HepG2 (cell line): ENCODE results near the gene TLR2. TPM values are rescaled to one million over a fixed set of nuclear protein-coding genes. Genes with fewer than 3 reads are reported as not detected.

Experiments
- ATAC-seq: fragments of 200-7000 bp; cut with Tn5 transposase; 3 replicates; pipeline ENCODE4 v1.9.1; 2020; ENCODE audit warnings: mild to moderate bottlenecking, moderate library complexity
- BruUV-seq: library from RNA; stranded (reverse); fragments of 400-500 nt; replicated peaks from 2 replicates; lab custom pipeline; 2021; lab: Mats Ljungman, UMichigan
- CTCF ChIA-PET: fragments of 300-600 bp; formaldehyde crosslinking; extraction: SDS; loops from one replicate; lab custom pipeline; 2021; ENCODE audit warnings: low total read pairs, inconsistent platforms, low intra/inter-chr PET ratio; lab: Yijun Ruan, JAX
- POLR2A ChIA-PET: fragments of 350-600 bp; sonication (Branson Sonifier 250); formaldehyde crosslinking; loops from one replicate; lab custom pipeline; 2020; ENCODE audit warnings: antibody characterized with exemption, inconsistent platforms; lab: Yijun Ruan, JAX
- DNase-seq: peaks from one replicate; pipeline ENCODE4 v3.0.0-alpha.2; 2015; ENCODE audit warnings: low spot score
- FAIRE-seq: peaks from 3 replicates; lab custom pipeline; 2011; peaks lifted over from hg19 to GRCh38; lab: Jason Lieb, UNC
- H2AFZ ChIP-seq: one replicate; pipeline ENCODE4 v1.6.1; 2011; ENCODE audit warnings: low read length, inconsistent platforms
- H3K27ac ChIP-seq: fragments of 300-600 bp; 3 replicates; pipeline ENCODE4 v1.8.0; 2011; ENCODE audit warnings: mixed run types, mild to moderate bottlenecking, mixed read lengths, low read length, inconsistent platforms; ENCODE audit not compliant: insufficient read depth; ENCODE audit errors: extremely low read length
- H3K27me3 ChIP-seq, 2 experiments: fragments of 200-600 bp in 1 of 2; 2 replicates in 1 of 2; 3 replicates in 1 of 2; pipeline versions ENCODE4 v1.6.0 to v1.8.0; 2011; ENCODE audit warnings: low read length in 2 of 2, mild to moderate bottlenecking in 2 of 2, moderate library complexity in 2 of 2, inconsistent platforms in 1 of 2; ENCODE audit not compliant: insufficient read depth in 2 of 2, control insufficient read depth in 1 of 2
- H3K36me3 ChIP-seq, 2 experiments: fragments of 200-600 bp in 1 of 2; replicated peaks in 1 of 2; 2 replicates in 1 of 2; 3 replicates in 1 of 2; pipeline versions ENCODE4 v1.5.1 to v1.8.0; 2011; ENCODE audit warnings: low read length in 2 of 2, inconsistent platforms in 1 of 2; ENCODE audit not compliant: insufficient read depth in 2 of 2, control insufficient read depth in 1 of 2
- H3K4me1 ChIP-seq: 2 replicates; pipeline ENCODE4 v1.5.1; 2012; ENCODE audit warnings: low read length, inconsistent platforms; ENCODE audit not compliant: insufficient read depth
- H3K4me2 ChIP-seq: 2 replicates; pipeline ENCODE4 v1.6.0; 2011; ENCODE audit warnings: low read depth, low read length, inconsistent platforms
- H3K4me3 ChIP-seq, 3 experiments: fragments of 200-600 bp in 1 of 3; sonication (generic), shearing (Covaris generic) in 1 of 3; replicated peaks in 1 of 3; 2 replicates each; pipeline ENCODE4 v1.5.1; 2011 to 2016; ENCODE audit warnings: low read length in 3 of 3, inconsistent platforms in 2 of 3, low read depth in 2 of 3, mild to moderate bottlenecking in 2 of 3, control low read depth in 1 of 3, mixed read lengths in 1 of 3; ENCODE audit not compliant: insufficient read depth in 1 of 3
- H3K79me2 ChIP-seq: one replicate; pipeline ENCODE4 v1.6.1; 2011; ENCODE audit warnings: low read length, inconsistent platforms; ENCODE audit not compliant: insufficient read depth
- H3K9ac ChIP-seq: 2 replicates; pipeline ENCODE4 v1.6.0; 2011; ENCODE audit warnings: mild to moderate bottlenecking, low read depth, low read length, inconsistent platforms; ENCODE audit not compliant: insufficient read depth
- H3K9me3 ChIP-seq: 2 replicates; pipeline ENCODE4 v1.5.1; 2012; ENCODE audit warnings: mild to moderate bottlenecking, low read length
- H4K20me1 ChIP-seq: 2 replicates; pipeline ENCODE4 v1.6.0; 2011; ENCODE audit warnings: inconsistent platforms, mild to moderate bottlenecking, low read length, moderate library complexity; ENCODE audit not compliant: insufficient read depth
- CREB1 ChIP-seq, 2 experiments: fragments of 450-650 bp in 1 of 2; IDR thresholded peaks; 2 replicates each; pipeline ENCODE4 v1.6.1; 2016 to 2017; ENCODE audit warnings: control low read depth in 1 of 2, mild to moderate bottlenecking in 1 of 2, missing compliant biosample characterization in 1 of 2, missing genetic modification characterization in 1 of 2
- KDM5B ChIP-seq: sonication (generic); formaldehyde crosslinking; IDR thresholded peaks from 2 replicates; pipeline ENCODE4 v1.4.0; 2020; ENCODE audit warnings: missing genetic modification reagents, mild to moderate bottlenecking, borderline replicate concordance
- KLF15 ChIP-seq: sonication (generic); formaldehyde crosslinking; IDR thresholded peaks from 2 replicates; pipeline ENCODE4 v1.8.1; 2023; ENCODE audit warnings: borderline replicate concordance, mild to moderate bottlenecking, inconsistent platforms, missing genetic modification reagents, mixed read lengths
- NR2F2 ChIP-seq: IDR thresholded peaks from 2 replicates; pipeline ENCODE4 v1.6.1; 2012; ENCODE audit warnings: low read depth, inconsistent platforms, borderline replicate concordance
- PHF8 ChIP-seq: sonication (generic); formaldehyde crosslinking; IDR thresholded peaks from 2 replicates; pipeline ENCODE4 v1.5.0; 2020; ENCODE audit warnings: missing genetic modification reagents
- ZMYM3 ChIP-seq: sonication (generic); formaldehyde crosslinking; IDR thresholded peaks from 2 replicates; pipeline ENCODE4 v1.5.1; 2020; ENCODE audit warnings: mild to moderate bottlenecking, missing genetic modification reagents
- ZNF205 ChIP-seq: IDR thresholded peaks from 2 replicates; pipeline ENCODE4 v1.6.1; 2018; ENCODE audit warnings: missing biosample characterization, missing genetic modification reagents
- ZNF225 ChIP-seq: sonication (generic); formaldehyde crosslinking; IDR thresholded peaks from 2 replicates; pipeline ENCODE4 v1.4.0; 2020; ENCODE audit warnings: mild to moderate bottlenecking, missing genetic modification reagents
- ZNF572 ChIP-seq: sonication (generic); formaldehyde crosslinking; IDR thresholded peaks from 2 replicates; pipeline ENCODE4 v1.5.1; 2020; ENCODE audit warnings: mild to moderate bottlenecking, missing genetic modification reagents
- WGBS: methylation state at CpG from one replicate; pipeline ENCODE4 v1.1.6; 2017; ENCODE audit warnings: low lambda C conversion rate; 5-methylcytosine and 5-hydroxymethylcytosine counted together
- in situ Hi-C: cut with HindIII; loops from 2 replicates; pipeline ENCODE4 v1.10.0; 2017; ENCODE audit warnings: low pct_unique_long_range_greater_than_20kb; ENCODE audit not compliant: extremely low pct_ligation_motif_present
- intact Hi-C: fragments of 100-400 bp; cut with micrococcal nuclease; formaldehyde crosslinking; loops from one replicate; pipeline ENCODE4 v1.10.0; 2022; ENCODE audit not compliant: unreplicated experiment
- polyA plus RNA-seq, 8 experiments: library from polyadenylated mRNA; depleted of rRNA in 3 of 8; stranded (reverse) in 7 of 8; unstranded in 1 of 8; fragments of >200 nt; fragmentation: Illumina TruSeq in 4 of 8; extraction: Trizol in 4 of 8; gene quantifications; 2 replicates each; pipeline versions ENCODE4 v1.2.1 to v1.2.3, GENCODE V29; 2011 to 2016; ENCODE audit warnings: low read depth in 4 of 8, missing spikeins in 1 of 8, mixed read lengths in 1 of 8; ENCODE audit not compliant: insufficient read depth in 1 of 8
- total RNA-seq, 5 experiments: library from RNA; depleted of rRNA; stranded (reverse); fragments of >200 nt; fragmentation: Illumina TruSeq; extraction: Trizol; gene quantifications; 2 replicates each; pipeline ENCODE4 v1.2.3, GENCODE V29; 2016; ENCODE audit warnings: low read depth in 1 of 5
- TF ChIP-seq, protein P1 (sequence below): sonication (generic); formaldehyde crosslinking; conservative IDR thresholded peaks from 2 replicates; pipeline ENCODE4 v1.8.1; 2023; ENCODE audit warnings: missing genetic modification reagents
- TF ChIP-seq, protein P2 (sequence below): IDR thresholded peaks from 2 replicates; pipeline ENCODE4 v1.6.1; 2016; ENCODE audit warnings: low read depth
- TF ChIP-seq, protein P3 (sequence below): sonication (generic); formaldehyde crosslinking; IDR thresholded peaks from 2 replicates; pipeline ENCODE4 v1.4.0; 2020; ENCODE audit warnings: missing genetic modification reagents, borderline replicate concordance

TLR2 gene
- total and polyA plus RNA-seq, 2 of the 13 experiments (the other 11 are each of a cell fraction or from before 2014, with no cell fraction given), result 0.63 to 0.73 TPM

DNA sequence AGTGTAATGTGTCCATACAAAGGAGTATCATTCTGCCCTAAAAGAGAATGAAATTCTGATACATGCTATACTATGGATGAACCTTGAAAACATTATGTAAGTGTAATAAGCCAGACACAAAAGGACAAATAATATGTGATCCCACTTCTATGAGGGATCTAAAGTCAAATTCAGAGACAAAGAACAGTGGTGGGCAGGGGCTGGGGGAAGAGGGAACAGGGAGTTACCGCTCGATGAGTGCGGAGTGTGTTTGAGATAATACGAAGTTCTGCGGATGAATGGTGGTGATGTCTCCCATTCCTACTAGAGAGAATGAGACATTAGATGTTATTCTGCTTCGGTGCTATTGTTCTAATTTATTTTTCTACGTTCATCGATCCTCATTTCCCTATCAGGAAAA, 46.1 kb upstream of the TLR2 start:
- CTCF ChIA-PET, result no interaction called here
- in situ Hi-C loops, result no loop called here

GRCh38 chr4:153638999-153639398, 45.1 kb upstream of the TLR2 start:
- no peak overlapping the region for H3K4me3 ChIP-seq
- TF ChIP-seq KLF15 (no peak), CREB1 (IDR thresholded peaks at IDR 0.05) (no peak), CREB1 (CRISPR knock-in tag; IDR thresholded peaks at IDR 0.05) (no peak), ZMYM3 (peak; percentile 77; the same call in 1 of the 2 replicates), PHF8 (CRISPR knock-in tag) (no peak)
- TF ChIP-seq, protein P1, sequence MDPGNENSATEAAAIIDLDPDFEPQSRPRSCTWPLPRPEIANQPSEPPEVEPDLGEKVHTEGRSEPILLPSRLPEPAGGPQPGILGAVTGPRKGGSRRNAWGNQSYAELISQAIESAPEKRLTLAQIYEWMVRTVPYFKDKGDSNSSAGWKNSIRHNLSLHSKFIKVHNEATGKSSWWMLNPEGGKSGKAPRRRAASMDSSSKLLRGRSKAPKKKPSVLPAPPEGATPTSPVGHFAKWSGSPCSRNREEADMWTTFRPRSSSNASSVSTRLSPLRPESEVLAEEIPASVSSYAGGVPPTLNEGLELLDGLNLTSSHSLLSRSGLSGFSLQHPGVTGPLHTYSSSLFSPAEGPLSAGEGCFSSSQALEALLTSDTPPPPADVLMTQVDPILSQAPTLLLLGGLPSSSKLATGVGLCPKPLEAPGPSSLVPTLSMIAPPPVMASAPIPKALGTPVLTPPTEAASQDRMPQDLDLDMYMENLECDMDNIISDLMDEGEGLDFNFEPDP (CRISPR knock-in tag), result no peak
- TF ChIP-seq, protein P2, sequence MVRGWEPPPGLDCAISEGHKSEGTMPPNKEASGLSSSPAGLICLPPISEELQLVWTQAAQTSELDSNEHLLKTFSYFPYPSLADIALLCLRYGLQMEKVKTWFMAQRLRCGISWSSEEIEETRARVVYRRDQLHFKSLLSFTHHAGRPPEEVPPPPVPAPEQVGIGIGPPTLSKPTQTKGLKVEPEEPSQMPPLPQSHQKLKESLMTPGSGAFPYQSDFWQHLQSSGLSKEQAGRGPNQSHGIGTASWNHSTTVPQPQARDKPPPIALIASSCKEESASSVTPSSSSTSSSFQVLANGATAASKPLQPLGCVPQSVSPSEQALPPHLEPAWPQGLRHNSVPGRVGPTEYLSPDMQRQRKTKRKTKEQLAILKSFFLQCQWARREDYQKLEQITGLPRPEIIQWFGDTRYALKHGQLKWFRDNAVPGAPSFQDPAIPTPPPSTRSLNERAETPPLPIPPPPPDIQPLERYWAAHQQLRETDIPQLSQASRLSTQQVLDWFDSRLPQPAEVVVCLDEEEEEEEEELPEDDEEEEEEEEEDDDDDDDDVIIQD (CRISPR knock-in tag), result no peak
- intact Hi-C loops, result no loop called here
- no peak overlapping the region for H3K9ac ChIP-seq
- FAIRE-seq (no peak), DNase-seq (no peak), ATAC-seq (no peak)
- H3K4me2 ChIP-seq, result no peak overlapping the region
- in situ Hi-C loops, result no loop called here
- WGBS, result 57% methylated on average over 3 of the region's 3 CpGs
- no peak overlapping the region for H3K27ac ChIP-seq
- POLR2A ChIA-PET, result no interaction called here
- H3K9me3 ChIP-seq, result no peaks in the 10 kb centered on the region
- H3K79me2 ChIP-seq, result no peaks in the 10 kb centered on the region
- H3K36me3 ChIP-seq, result peaks cover 0 to 8% of the 10 kb centered on the region in 2 experiments; a peak in 1 of 5 replicates
- H3K4me1 ChIP-seq, result peaks cover 22% of the 10 kb centered on the region
- no peak overlapping the region for H2AFZ ChIP-seq
- H4K20me1 ChIP-seq, result no peaks in the 10 kb centered on the region
- CTCF ChIA-PET, result no interaction called here
- H3K27me3 ChIP-seq, result no peaks in the 10 kb centered on the region; a peak in 1 of 5 replicates
- BruUV-seq, result no TSS peak

More for the DNA sequence above, 46.1 kb upstream of the TLR2 start:
- FAIRE-seq, result no peak
- no TSS peak for BruUV-seq
- Histone ChIP-seq H3K9me3 (no peaks in the 10 kb centered on the region), H3K36me3 (peaks cover 0 to 8% of the 10 kb centered on the region in 2 experiments; a peak in 1 of 5 replicates), H3K9ac (no peak overlapping the region), H2AFZ (no peak overlapping the region), H3K4me3 (no peak overlapping the region)
- ATAC-seq, result no peak
- DNase-seq, result no peak
- TF ChIP-seq KDM5B (CRISPR knock-in tag), result no peak
- TF ChIP-seq, protein P3, sequence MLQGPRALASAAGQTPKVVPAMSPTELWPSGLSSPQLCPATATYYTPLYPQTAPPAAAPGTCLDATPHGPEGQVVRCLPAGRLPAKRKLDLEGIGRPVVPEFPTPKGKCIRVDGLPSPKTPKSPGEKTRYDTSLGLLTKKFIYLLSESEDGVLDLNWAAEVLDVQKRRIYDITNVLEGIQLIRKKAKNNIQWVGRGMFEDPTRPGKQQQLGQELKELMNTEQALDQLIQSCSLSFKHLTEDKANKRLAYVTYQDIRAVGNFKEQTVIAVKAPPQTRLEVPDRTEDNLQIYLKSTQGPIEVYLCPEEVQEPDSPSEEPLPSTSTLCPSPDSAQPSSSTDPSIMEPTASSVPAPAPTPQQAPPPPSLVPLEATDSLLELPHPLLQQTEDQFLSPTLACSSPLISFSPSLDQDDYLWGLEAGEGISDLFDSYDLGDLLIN, result no peak
- TF ChIP-seq ZNF205 (CRISPR knock-in tag), result no peak
- TF ChIP-seq ZNF225, result no peak
- no peak for TF ChIP-seq NR2F2
- no peak for TF ChIP-seq ZNF572
- TF ChIP-seq, all 625 proteins: peak for 0
- Histone ChIP-seq H3K27me3 (no peaks in the 10 kb centered on the region; a peak in 1 of 5 replicates), H3K27ac (no peak overlapping the region), H4K20me1 (no peaks in the 10 kb centered on the region), H3K4me2 (no peak overlapping the region), H3K79me2 (no peaks in the 10 kb centered on the region), H3K4me1 (peaks cover 22% of the 10 kb centered on the region)
- POLR2A ChIA-PET, result no interaction called here
- WGBS, result 95% methylated on average over 8 of the region's 8 CpGs
- intact Hi-C loops, result no loop called here
